Osteocyte (in vitro differentiated cells): ENCODE data around the gene DNAJC9. TPM values are rescaled to one million over a fixed set of nuclear protein-coding genes. Genes with fewer than 3 reads are reported as not detected.

Experiments
- DNase-seq: peaks from one replicate; pipeline ENCODE4 v3.0.0; 2021; ENCODE audit warnings: mixed read lengths; ENCODE audit not compliant: unreplicated experiment; ENCODE audit errors: extremely low spot score
- H3K27ac Mint-ChIP-seq: one replicate; pipeline ENCODE4 v1.8.0; 2021; ENCODE audit warnings: mild to moderate bottlenecking, mixed read lengths; ENCODE audit not compliant: unreplicated experiment
- H3K27me3 Mint-ChIP-seq: one replicate; pipeline ENCODE4 v1.8.0; 2021; ENCODE audit warnings: mixed read lengths; ENCODE audit not compliant: unreplicated experiment
- H3K36me3 Mint-ChIP-seq: one replicate; pipeline ENCODE4 v1.8.0; 2021; ENCODE audit warnings: mixed read lengths; ENCODE audit not compliant: unreplicated experiment
- H3K4me1 Mint-ChIP-seq: one replicate; pipeline ENCODE4 v1.8.0; 2021; ENCODE audit warnings: mixed read lengths; ENCODE audit not compliant: unreplicated experiment
- H3K4me3 Mint-ChIP-seq: one replicate; pipeline ENCODE4 v1.8.0; 2021; ENCODE audit warnings: mild to moderate bottlenecking, moderate library complexity, mixed read lengths; ENCODE audit not compliant: unreplicated experiment
- H3K9me3 Mint-ChIP-seq: one replicate; pipeline ENCODE4 v1.8.0; 2021; ENCODE audit warnings: mixed read lengths; ENCODE audit not compliant: unreplicated experiment
- total RNA-seq: library from RNA; stranded (reverse); gene quantifications from 2 replicates; pipeline ENCODE4 v1.2.1, GENCODE V29; 2021
- TF ChIP-seq, protein P1 (sequence below): fragments of 200-600 bp; sonication (generic); IDR thresholded peaks from 2 replicates; pipeline ENCODE4 v1.5.0; 2021; ENCODE audit warnings: antibody characterized with exemption, mild to moderate bottlenecking, moderate library complexity

The DNAJC9 gene
- total RNA-seq, 1 donor from 2014 or later: 19.3 TPM

GRCh38 chr10:73238990-73239566 is 8.0 kb downstream of the DNAJC9 start:
- DNase-seq: no peak
- Mint-ChIP-seq H3K4me1 (peaks cover 3% of the 10 kb centered on the region), H3K27ac (no peak overlapping the region), H3K36me3 (peaks cover 18% of the 10 kb centered on the region), H3K27me3 (no peaks in the 10 kb centered on the region), H3K4me3 (no peak overlapping the region), H3K9me3 (no peaks in the 10 kb centered on the region)
- TF ChIP-seq, protein P1, sequence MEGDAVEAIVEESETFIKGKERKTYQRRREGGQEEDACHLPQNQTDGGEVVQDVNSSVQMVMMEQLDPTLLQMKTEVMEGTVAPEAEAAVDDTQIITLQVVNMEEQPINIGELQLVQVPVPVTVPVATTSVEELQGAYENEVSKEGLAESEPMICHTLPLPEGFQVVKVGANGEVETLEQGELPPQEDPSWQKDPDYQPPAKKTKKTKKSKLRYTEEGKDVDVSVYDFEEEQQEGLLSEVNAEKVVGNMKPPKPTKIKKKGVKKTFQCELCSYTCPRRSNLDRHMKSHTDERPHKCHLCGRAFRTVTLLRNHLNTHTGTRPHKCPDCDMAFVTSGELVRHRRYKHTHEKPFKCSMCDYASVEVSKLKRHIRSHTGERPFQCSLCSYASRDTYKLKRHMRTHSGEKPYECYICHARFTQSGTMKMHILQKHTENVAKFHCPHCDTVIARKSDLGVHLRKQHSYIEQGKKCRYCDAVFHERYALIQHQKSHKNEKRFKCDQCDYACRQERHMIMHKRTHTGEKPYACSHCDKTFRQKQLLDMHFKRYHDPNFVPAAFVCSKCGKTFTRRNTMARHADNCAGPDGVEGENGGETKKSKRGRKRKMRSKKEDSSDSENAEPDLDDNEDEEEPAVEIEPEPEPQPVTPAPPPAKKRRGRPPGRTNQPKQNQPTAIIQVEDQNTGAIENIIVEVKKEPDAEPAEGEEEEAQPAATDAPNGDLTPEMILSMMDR: no peak

DNA sequence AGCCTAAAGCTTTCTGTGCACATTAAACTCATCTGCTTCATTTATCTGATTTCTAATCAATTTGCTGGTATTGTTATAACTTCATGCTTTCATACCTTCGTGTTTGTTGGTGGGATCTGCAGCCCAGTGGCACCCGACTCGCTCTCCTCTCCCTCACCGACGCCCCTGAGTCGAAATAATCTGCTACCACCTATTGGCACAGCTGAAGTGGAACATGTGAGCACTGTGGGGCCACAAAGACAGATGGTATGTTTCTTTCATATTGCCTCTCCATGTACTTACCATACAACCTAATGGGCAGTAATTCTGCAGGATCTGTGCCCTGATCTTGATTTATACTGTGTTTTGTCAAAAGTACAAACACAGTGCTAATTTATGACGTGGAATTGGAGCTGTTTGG is 12.4 kb downstream of the DNAJC9 start:
- DNase-seq: no peak
- H3K27me3 Mint-ChIP-seq: no peaks in the 10 kb centered on the region
- no peaks in the 10 kb centered on the region for H3K9me3 Mint-ChIP-seq
- no peaks in the 10 kb centered on the region for H3K4me1 Mint-ChIP-seq
- TF ChIP-seq, protein P1: no peak
- no peak overlapping the region for H3K27ac Mint-ChIP-seq
- H3K36me3 Mint-ChIP-seq: peaks cover 24% of the 10 kb centered on the region
- H3K4me3 Mint-ChIP-seq: no peak overlapping the region

- H3K9me3 Mint-ChIP-seq: no peaks in the 10 kb centered on the region
- no peaks in the 10 kb centered on the region for H3K27me3 Mint-ChIP-seq
- H3K27ac Mint-ChIP-seq: no peak overlapping the region
- no peak overlapping the region for H3K4me3 Mint-ChIP-seq
- DNase-seq: no peak
- TF ChIP-seq, protein P1: no peak
- peaks cover 24% of the 10 kb centered on the region for H3K36me3 Mint-ChIP-seq
- no peaks in the 10 kb centered on the region for H3K4me1 Mint-ChIP-seq
Measured at GRCh38 chr10:73233883-73234282, 13.2 kb downstream of the DNAJC9 start.

DNA sequence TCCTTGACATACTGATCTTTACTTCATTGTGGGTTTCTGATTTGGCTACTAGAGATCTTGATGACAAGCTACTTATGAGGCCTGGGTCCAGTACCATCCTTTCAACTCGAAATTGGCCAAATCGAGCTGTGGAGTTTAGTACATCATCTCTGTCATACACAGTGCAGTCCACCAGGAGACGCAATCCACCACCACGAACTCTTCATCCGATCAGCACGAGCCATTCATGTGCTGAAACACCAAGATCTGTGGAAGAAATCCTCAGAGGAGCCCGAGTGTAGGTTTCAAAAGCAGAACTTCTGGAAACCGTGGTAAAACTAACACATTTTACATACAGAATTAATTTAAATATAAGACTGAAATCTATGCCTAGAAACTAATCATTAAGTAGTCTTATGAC is 14.2 kb downstream of the DNAJC9 start:
- Mint-ChIP-seq H3K9me3 (no peaks in the 10 kb centered on the region), H3K27ac (no peak overlapping the region), H3K27me3 (no peaks in the 10 kb centered on the region), H3K4me3 (no peak overlapping the region), H3K4me1 (no peaks in the 10 kb centered on the region), H3K36me3 (peaks cover 30% of the 10 kb centered on the region)
- no peak for DNase-seq
- TF ChIP-seq, protein P1: peak; percentile 8

- Mint-ChIP-seq H3K4me3 (no peak overlapping the region), H3K36me3 (peaks cover 31% of the 10 kb centered on the region), H3K27ac (no peak overlapping the region), H3K4me1 (no peaks in the 10 kb centered on the region), H3K27me3 (no peaks in the 10 kb centered on the region), H3K9me3 (no peaks in the 10 kb centered on the region)
- no peak for DNase-seq
- TF ChIP-seq, protein P1: no peak
Measured at GRCh38 chr10:73229567-73229966, 17.5 kb downstream of the DNAJC9 start.
